Esophagus muscularis mucosa (tissue), 4 donors: ENCODE measurements around the gene GPR37L1.

Experiments used
- EP300 ChIP-seq: sonication (generic); formaldehyde crosslinking; IDR thresholded peaks from one replicate; pipeline ENCODE4 v1.6.1; 2017; ENCODE audit warnings: antibody characterized with exemption
- POLR2A ChIP-seq: fragments of 450-650 bp; IDR thresholded peaks from one replicate; pipeline ENCODE4 v1.6.1; 2017; ENCODE audit warnings: antibody characterized with exemption, moderate library complexity, mild to moderate bottlenecking, low read depth
- POLR2AphosphoS5 ChIP-seq, 2 donors: sonication (generic); formaldehyde crosslinking; IDR thresholded peaks; one replicate each; pipeline ENCODE4 v1.6.1; 2017; ENCODE audit warnings: antibody characterized with exemption in 2 of 2
- TF ChIP-seq, protein P1 (sequence below), 3 experiments: fragments of 200-600 bp in 2 of 3; fragments of 450-650 bp in 1 of 3; sonication (generic) in 2 of 3; IDR thresholded peaks; one replicate each; pipeline ENCODE4 v1.5.1; 2017 to 2019; ENCODE audit warnings: antibody characterized with exemption in 3 of 3, mild to moderate bottlenecking in 2 of 3, moderate library complexity in 1 of 3

- TF ChIP-seq POLR2A (no peak), POLR2AphosphoS5 (IDR thresholded peaks at IDR 0.05) (no peak), EP300 (no peak)
- TF ChIP-seq, protein P1, sequence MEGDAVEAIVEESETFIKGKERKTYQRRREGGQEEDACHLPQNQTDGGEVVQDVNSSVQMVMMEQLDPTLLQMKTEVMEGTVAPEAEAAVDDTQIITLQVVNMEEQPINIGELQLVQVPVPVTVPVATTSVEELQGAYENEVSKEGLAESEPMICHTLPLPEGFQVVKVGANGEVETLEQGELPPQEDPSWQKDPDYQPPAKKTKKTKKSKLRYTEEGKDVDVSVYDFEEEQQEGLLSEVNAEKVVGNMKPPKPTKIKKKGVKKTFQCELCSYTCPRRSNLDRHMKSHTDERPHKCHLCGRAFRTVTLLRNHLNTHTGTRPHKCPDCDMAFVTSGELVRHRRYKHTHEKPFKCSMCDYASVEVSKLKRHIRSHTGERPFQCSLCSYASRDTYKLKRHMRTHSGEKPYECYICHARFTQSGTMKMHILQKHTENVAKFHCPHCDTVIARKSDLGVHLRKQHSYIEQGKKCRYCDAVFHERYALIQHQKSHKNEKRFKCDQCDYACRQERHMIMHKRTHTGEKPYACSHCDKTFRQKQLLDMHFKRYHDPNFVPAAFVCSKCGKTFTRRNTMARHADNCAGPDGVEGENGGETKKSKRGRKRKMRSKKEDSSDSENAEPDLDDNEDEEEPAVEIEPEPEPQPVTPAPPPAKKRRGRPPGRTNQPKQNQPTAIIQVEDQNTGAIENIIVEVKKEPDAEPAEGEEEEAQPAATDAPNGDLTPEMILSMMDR (IDR thresholded peaks at IDR 0.05) = no peak
Measured at GRCh38 chr1:202170726-202171125, 48.0 kb downstream of the GPR37L1 start.
